T-helper 2 cell treated with Interferon-gamma antibody and Interleukin-4, amounts not matched to agents 100 ng/mL and 5 ng/mL, for 36 hours (primary cell): Measurements from ENCODE around the gene FOLR3. TPM values are rescaled to one million over a fixed set of nuclear protein-coding genes. Genes with fewer than 3 reads are reported as not detected.
"Not testable (repeated sequence)": the region's sequence is repeated elsewhere in the genome, so short reads cannot be mapped to it uniquely, and the experiment has no call there.

Source experiments
- intact Hi-C: fragments of 100-400 bp; cut with micrococcal nuclease; formaldehyde crosslinking; loops from one replicate; pipeline ENCODE4 v1.15.1; 2023
- total RNA-seq: library from RNA; stranded (reverse); gene quantifications from 2 replicates; pipeline ENCODE4 v1.2.3, GENCODE V29; 2022

Gene FOLR3
- total RNA-seq, 1 donor from 2014 or later: not detected

- intact Hi-C loops: no loop called here
Observed at GRCh38 chr11:72155751-72156150, 20.2 kb downstream of the FOLR3 start.

- intact Hi-C loops: no loop called here
Observed at GRCh38 chr11:72157131-72157530, 21.6 kb downstream of the FOLR3 start.

GRCh38 chr11:72160319-72160718 is 24.8 kb downstream of the FOLR3 start:
- intact Hi-C loops: no loop called here

GRCh38 chr11:72162891-72163492 is 27.5 kb downstream of the FOLR3 start:
- intact Hi-C loops: no loop called here

- intact Hi-C loops: not testable (repeated sequence)
Observed at GRCh38 chr11:72164187-72164586, 28.7 kb downstream of the FOLR3 start.

- intact Hi-C loops: not testable (repeated sequence)
Observed at GRCh38 chr11:72169046-72169555, 33.6 kb downstream of the FOLR3 start.

GRCh38 chr11:72169754-72170153 is 34.2 kb downstream of the FOLR3 start:
- intact Hi-C loops: not testable (repeated sequence)

- intact Hi-C loops: not testable (repeated sequence)
Observed at GRCh38 chr11:72172043-72172442, 36.5 kb downstream of the FOLR3 start.

GRCh38 chr11:72173291-72173690 is 37.8 kb downstream of the FOLR3 start:
- intact Hi-C loops: no loop called here

GRCh38 chr11:72174302-72175070 is 39.0 kb downstream of the FOLR3 start:
- intact Hi-C loops: no loop called here

GRCh38 chr11:72177656-72178055 is 42.1 kb downstream of the FOLR3 start:
- intact Hi-C loops: no loop called here

GRCh38 chr11:72179049-72179803 is 43.7 kb downstream of the FOLR3 start:
- intact Hi-C loops: no loop called here

- intact Hi-C loops: loop anchor here (5.0 kb wide), 3 partner anchors 38 to 203 kb away; partner anchors contain the start of gene INPPL1
Observed at GRCh38 chr11:72179804-72180396, 44.4 kb downstream of the FOLR3 start.

- intact Hi-C loops: loop anchor here (5.0 kb wide), 3 partner anchors 39 to 204 kb away; partner anchors contain the start of gene INPPL1
Observed at GRCh38 chr11:72180892-72181552, 45.5 kb downstream of the FOLR3 start.

GRCh38 chr11:72181553-72181958 is 46.0 kb downstream of the FOLR3 start:
- intact Hi-C loops: loop anchor here (5.0 kb wide), 3 partner anchors 39 to 204 kb away; partner anchors contain the start of gene INPPL1

- intact Hi-C loops: no loop called here
Observed at GRCh38 chr11:72188267-72188666, 52.7 kb downstream of the FOLR3 start.

Other genes starting within 250 kb of the FOLR3 start
- gene XNDC1N, start 207.1 kb upstream of the FOLR3 start, total RNA-seq: 19.1 and 20.5 TPM in 2 replicates
- 29.0 and 30.5 TPM in 2 replicates for gene RNF121, start 206.7 kb upstream of the FOLR3 start, total RNA-seq
- 15.2 and 15.7 TPM in 2 replicates for gene IL18BP, start 136.8 kb upstream of the FOLR3 start, total RNA-seq
- 174 and 178 TPM in 2 replicates for gene NUMA1, start 55.2 kb upstream of the FOLR3 start, total RNA-seq
- 6.4 and 7.5 TPM in 2 replicates for gene LRRC51, start 54.9 kb upstream of the FOLR3 start, total RNA-seq
- gene LAMTOR1, start 32.4 kb upstream of the FOLR3 start, total RNA-seq: 81.2 and 84.5 TPM in 2 replicates
- gene TOMT, start 29.8 kb upstream of the FOLR3 start, total RNA-seq: 0.14 TPM in 1 of 2 replicates, not detected in the other
- gene ANAPC15, start 23.0 kb upstream of the FOLR3 start, total RNA-seq: 77.9 and 78.0 TPM in 2 replicates
- not detected in 2 replicates for gene FOLR1, start 56.4 kb downstream of the FOLR3 start, total RNA-seq
- not detected in 2 replicates for gene FOLR2, start 81.1 kb downstream of the FOLR3 start, total RNA-seq
- 126 TPM in 2 replicates for gene INPPL1, start 89.0 kb downstream of the FOLR3 start, total RNA-seq
- gene PHOX2A, start 108.5 kb downstream of the FOLR3 start, total RNA-seq: not detected in 2 replicates